Activated CD4-positive, alpha-beta T cell treated with anti-CD3 and anti-CD28 coated beads, Interleukin-2, Interleukin-4, amounts not matched to agents 100 ng/mL and 50 ng/mL, durations not matched to agents 16 hours and 8 hours (primary cell): ENCODE data around the gene AK3.

ENCODE experiments used
- DNase-seq: peaks from one replicate; pipeline ENCODE4 v3.0.0-alpha.2; 2020; ENCODE audit warnings: low spot score

Gene AK3

GRCh38 chr9:4704129-4704528, 36.9 kb downstream of the AK3 start:
- DNase-seq = no peak

GRCh38 chr9:4701526-4701925, 39.5 kb downstream of the AK3 start:
- no peak for DNase-seq

DNA sequence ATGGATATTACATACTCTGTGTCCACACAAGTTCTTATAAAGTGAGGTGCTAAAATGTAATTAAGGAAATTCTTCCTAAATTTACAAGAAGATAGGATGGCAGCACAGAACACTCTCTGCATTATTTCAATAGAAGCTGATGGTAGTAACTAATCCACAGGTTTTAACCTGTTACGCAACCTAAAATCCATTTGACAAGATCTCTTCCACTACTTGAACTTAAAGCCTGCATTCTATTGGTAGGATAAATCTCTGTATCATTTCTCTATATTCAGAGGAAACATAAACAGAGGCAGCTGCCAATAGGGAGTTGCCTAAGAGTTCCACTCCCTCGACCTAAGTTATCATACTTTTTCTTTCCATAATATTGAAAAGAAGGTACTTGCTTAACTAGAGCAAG, 40.1 kb downstream of the AK3 start:
- no peak for DNase-seq

DNA sequence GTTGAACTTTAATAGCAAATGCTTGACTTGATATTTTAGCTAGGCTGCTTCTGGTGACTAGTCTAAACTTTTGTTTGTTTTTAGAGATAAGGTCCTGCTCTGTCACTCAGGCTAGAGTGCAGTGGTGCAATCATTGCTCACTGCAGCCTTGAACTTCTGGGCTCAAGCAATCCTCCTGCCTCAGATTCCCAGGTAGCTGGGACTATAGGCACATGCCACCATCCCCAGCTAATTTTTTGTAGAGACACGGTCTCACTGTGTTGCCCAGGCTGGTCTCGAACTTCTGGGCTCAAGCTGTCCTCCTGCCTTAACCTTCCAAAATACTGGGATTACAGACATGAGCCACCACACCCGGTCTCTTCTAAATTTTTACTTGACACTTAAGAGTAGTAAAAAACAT, 40.9 kb downstream of the AK3 start:
- DNase-seq = no peak

GRCh38 chr9:4691795-4692194, 49.2 kb downstream of the AK3 start:
- peak; percentile 27 for DNase-seq

- peak; percentile 7 for DNase-seq
Observed at GRCh38 chr9:4690144-4690543, 50.9 kb downstream of the AK3 start.

DNA sequence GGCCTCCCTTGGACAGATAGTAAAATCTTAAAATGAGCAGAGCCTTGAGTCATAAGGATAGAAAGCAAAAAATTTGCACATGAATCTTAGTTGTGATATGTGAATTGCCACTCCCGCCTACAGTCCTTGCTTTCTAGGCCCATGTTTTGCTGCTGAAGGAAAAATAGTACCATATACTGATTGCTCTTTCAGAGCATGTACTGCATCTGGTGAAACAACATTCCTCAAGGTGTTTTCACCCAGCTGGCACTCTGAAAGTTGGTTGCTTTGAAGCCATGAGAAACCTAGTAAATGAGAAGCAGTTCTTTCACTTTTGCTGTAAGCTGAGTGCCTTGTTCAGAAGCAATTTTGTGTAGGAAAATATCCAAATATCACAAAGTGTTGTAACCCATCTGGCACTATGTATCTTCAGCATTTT, 51.3 kb downstream of the AK3 start:
- peak; percentile 44 for DNase-seq

DNA sequence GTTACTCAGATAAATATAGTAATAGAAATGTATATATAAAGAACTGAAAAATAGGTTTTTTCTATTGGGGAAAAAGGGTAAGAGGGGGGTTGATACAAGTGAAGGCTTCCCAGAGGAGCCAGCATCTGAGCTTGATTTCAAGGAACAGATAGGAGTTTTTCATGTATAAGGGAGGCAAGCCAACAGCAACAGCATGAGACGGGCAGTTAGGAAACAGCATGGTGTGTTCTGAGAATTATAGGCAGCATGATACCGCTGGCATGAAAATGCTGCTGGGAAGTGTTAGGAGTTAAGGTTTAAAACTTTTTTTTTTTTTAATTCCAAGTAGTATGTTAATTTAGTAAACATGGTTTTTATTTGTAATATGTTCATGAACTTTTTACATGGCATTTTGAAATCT, 52.0 kb downstream of the AK3 start:
- no peak for DNase-seq

DNA sequence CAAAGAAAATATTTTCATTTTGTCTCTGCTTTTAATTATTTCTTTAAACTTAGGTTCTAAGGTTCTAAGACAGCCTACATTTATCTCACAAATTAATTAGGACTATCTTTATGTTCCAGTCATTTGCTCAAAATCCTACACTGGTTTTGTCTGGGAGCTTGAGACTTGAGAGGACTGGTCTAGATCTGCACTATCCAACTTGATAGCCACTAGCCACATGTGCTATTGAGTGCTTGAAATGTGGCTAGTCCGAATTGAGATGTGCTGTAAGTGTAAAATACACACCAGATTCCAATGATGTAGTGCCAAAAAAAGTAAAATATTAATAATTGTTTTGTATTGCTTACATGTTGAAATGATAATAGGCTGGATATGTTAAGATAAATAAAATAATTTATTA, 54.4 kb downstream of the AK3 start:
- no peak for DNase-seq

- DNase-seq = peak; percentile 9
Observed at GRCh38 chr9:4686112-4686511, 54.9 kb downstream of the AK3 start.

DNA sequence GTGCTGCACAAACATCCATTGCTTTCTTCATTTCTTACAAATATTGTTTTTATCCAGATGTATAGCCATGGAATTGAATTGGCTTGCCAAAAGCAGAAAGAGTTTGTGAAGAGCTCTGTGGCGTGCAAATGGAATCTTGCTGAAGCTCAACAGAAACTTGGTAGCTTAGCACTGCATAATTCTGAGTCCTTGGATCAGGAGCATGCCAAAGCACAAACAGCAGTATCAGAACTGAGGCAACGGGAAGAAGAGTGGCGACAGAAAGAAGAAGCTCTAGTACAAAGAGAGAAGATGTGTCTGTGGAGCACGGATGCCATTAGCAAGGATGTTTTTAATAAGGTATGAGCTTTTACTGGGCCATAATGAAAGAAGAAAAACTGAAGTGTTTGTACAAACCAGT, 56.2 kb downstream of the AK3 start:
- DNase-seq = no peak

DNA sequence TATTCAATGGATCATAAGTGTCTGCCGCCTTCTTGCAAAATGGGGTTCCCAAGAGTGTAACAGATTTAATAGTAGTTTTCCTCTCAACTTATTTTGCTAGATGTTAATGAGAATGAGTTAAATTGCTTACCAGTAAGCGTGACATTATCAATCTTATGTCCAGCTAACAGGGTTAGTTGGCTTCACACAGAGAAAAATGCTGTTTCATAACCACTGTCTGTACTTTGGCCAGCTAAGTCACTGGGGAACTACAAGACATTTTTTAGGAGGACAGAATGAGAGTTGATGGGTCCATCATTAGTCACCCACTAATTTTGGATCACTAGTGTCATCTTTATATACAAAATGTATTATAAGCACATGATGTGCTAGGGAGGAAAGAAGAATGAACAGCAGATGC, 60.3 kb downstream of the AK3 start:
- no peak for DNase-seq

GRCh38 chr9:4680173-4680525, 60.9 kb downstream of the AK3 start:
- no peak for DNase-seq

DNA sequence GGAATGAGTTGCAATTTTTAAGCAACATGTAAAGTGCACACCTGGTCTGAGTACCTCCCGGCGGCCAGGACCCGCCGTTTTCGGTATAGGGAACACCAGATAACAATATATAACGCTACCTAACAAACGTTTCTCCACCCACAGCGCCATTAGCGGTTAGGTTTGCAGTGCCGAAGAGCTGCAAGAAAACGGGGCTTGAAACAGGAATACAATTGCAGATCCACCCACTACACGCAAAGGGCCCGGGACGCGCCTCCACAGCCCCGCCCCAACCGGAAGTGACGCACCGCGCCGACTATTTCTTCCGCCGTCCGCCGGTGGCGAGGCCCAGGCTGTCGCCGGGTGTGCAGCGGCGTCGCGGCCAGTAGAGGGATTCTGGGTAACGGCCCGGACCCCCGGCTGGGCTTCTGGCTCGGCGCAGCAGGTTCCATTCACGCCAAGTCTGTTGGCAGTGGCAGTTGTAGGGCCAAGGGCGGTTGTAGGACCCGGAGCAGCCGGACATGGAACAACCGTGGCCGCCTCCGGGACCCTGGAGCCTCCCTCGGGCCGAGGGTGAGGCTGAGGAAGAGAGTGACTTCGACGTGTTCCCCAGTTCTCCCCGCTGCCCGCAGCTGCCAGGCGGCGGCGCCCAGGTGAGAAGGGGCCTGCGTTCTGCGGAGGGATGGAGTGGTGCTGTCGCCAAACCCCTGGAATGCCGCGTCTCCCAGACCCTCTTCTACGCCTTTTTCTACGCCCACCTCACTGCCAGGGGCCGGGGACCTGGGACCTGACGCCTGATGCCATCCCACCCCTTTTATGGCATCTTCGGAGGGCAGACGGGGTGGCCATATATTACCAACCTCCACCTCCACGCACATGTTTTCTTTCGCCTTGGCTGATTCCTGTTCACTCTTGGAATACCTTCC, 61.5 kb downstream of the AK3 start, which contains the start of gene CDC37L1:
Gene CDC37L1 (plus strand): TSS at position 302 of the 905 bp plus-strand sequence. CDS start 199 bp downstream, at position 501.
- peak; percentile 98 for DNase-seq

DNA sequence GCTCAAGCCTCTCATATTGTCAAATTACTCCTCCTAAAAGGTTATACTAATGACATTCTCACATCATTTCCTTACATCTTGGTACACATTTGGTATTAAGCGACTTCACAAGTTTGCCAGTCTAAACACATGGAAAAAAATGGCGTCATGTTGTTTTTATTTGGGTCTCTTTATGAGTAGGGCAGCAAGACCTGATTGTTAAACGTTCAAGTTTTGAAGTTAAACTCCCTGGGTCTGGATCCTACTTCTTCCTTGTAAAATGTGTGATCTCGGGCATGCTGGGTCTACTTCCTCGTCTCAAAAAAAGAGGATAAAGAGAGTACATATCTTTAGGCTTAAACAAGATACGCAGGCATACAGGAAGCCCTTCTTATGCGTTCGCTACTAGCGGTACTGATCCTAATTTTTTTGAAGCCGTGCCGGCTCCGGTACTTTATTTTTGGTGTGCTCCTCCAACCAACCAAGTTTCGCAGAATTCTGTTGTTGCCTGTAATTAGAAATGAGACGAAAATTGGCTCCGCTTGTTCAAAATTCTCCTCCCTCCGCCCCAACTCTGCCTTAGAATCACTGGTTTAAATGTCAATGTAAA, 62.2 kb downstream of the AK3 start:
- DNase-seq = peak; percentile 38

DNA sequence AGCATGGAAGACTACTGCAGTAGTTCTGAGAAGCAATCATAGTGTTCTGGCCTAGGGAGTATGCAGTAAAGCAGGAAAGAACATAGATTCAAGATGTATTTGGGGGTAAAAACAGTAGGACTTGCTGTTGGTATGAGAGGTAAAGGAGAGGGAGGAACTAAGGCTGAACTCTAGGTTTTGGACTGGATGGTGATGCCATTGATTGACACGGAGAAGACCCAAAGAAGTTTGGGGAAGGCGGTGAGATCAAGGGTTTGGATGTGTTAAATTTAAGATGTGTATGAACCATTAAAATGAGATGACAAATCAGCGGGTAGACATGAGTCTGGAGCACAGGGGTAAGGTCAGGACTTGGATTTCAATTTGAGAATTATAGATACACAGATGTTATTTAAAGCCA, 63.6 kb downstream of the AK3 start:
- no peak for DNase-seq

DNA sequence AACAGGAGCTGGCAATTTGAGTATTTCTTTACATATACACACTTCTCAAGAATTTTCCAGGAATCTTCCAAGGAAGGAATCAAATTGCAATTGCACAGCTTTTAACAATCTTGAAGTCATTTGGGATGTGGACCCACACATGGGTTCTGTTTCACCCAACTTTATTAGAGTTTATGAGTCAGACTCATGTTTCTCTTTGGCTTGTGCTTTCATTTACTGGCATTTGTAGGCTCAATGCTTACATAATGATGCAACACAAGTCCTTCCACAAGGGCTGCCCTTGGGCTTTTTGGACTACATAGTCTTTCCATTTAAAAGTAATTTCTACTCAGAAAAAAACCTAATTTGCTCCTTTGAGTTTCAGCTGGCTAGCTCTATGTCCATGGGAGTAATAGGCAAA, 66.2 kb downstream of the AK3 start:
- DNase-seq = no peak

DNA sequence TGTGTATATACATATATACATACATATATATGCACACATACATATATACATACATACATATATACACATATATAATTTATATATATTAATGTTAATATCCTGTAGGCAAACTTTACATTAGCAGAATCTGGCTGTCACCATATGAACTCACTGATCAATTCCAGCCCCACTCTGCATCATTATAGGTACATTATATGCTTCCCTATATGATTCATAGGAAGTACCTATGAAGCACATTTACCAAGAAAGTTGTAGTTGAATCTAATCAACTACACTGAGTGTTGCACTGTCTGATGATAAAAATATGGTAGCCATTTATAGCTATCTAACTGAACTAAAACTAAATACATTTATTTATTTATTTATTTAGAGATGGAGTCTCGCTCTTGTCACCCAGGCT, 69.3 kb downstream of the AK3 start:
- no peak for DNase-seq

- no peak for DNase-seq
Observed at GRCh38 chr9:4670591-4670990, 70.4 kb downstream of the AK3 start.

GRCh38 chr9:4669890-4670289, 71.1 kb downstream of the AK3 start:
- no peak for DNase-seq

GRCh38 chr9:4668604-4669003, 72.4 kb downstream of the AK3 start:
- DNase-seq = no peak

DNA sequence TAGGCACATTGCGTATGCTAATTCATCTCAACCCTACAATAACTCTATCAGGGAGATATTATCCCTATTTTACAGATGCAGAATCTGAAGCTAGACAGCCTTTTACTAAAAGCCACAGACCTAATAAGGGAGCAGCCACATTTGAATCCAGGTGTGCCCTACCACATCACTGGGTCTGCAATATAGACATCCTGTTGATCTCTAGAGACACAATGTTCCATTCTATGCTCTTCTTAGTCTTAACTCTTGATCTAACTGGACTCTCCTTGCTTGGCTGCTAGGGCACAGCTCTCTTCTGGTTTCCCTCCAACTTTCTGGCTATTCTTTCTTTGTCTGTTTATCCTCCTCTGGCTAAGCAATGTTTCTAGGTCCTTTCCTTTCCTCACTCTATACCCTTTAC, 73.3 kb downstream of the AK3 start:
- no peak for DNase-seq

DNA sequence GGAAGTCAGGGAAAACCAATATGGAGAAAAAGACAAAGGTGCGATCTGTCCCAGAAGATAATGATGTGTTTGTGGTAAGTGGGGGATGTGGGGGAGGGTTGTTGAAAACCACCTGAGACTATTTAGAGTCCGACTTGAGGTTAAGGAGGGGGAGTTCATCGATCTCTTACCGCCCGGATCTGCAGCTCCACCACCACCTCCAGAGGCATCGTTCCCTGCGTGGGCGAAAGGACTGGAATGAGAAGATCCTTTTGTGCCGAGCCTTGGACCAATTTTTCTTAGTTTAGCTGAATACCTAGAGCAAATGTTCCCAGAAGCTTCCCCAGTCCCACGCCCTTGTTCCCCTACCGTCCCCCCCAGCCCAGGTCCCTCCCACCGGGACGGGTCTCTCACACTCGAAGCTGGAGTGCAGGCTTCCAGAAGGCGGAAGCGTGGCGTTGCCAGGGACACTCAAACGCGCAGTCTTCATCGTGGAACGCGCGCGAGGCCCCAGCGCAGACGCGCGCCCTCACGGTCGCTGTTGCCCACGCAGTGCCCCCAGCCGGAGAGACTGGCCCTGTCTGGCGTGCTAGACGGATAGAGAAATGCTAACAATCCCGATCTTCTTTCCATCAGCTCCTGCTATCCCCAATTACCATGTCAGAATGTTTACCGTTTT, 74.8 kb downstream of the AK3 start, which contains the start of gene SPATA6L:
Gene SPATA6L (minus strand): TSS at position 439 of the 658 bp plus-strand sequence. CDS start 230 bp downstream, at position 209.
- DNase-seq = peak; percentile 22
